CMK (cell line): Measurements from ENCODE around the gene CACNB2.
"Not testable (repeated sequence)": the region's sequence is repeated elsewhere in the genome, so short reads cannot be mapped to it uniquely, and the experiment has no call there.

Experiments used
- DNase-seq: peaks from one replicate; pipeline ENCODE4 v3.0.0-alpha.2; 2010; ENCODE audit warnings: low read depth

CACNB2 gene

GRCh38 chr10:18202680-18203460 is 62.6 kb downstream of the CACNB2 start:
- DNase-seq, result no peak

DNA sequence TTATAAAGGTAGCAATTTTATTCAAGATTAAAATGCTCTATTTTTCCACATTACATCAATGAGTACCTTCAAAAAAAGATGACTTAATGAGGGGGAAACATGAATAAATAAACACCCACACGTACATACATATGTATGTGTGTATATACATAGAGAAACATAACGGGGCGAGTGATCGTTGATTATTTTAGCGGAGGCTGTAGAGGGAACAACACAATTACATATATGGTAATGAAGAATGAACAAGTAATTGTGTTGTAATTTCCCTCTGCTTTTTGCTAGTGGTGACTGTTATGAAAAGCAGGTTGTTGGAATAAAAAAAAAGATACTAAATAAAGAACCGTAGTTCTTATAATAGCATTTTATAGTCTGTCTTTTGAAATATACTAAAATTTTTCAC is 63.2 kb downstream of the CACNB2 start:
- no peak for DNase-seq

- peak; percentile 20 for DNase-seq
These were observed 64.0 kb downstream of the CACNB2 start for GRCh38 chr10:18204039-18204835.

GRCh38 chr10:18205098-18205834 is 65.0 kb downstream of the CACNB2 start:
- DNase-seq, result no peak

- not testable (repeated sequence) for DNase-seq
These were observed 68.0 kb downstream of the CACNB2 start for GRCh38 chr10:18208186-18208585.

GRCh38 chr10:18209241-18209640 is 69.0 kb downstream of the CACNB2 start:
- DNase-seq, result no peak

GRCh38 chr10:18210711-18211110 is 70.5 kb downstream of the CACNB2 start:
- no peak for DNase-seq

- no peak for DNase-seq
These were observed 71.6 kb downstream of the CACNB2 start for GRCh38 chr10:18211862-18212261.

DNA sequence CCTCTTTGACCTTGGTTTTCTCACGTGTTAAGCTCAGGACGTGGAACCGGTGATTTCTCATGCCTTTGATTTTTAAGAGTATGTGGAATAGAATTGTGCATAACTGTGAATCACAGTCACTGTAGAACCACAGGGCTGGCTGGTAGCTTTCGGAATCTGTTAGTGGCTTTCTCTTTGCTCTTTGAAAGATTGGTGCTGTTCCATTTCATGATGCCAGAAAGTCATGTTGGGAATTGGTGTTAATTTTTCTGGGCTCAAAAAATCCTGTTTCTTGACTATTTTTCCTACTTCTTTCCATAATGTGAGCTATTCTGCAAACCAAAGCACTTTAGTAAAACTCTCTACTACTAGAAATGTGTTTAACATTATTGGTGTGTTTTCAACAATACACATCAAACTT is 73.0 kb downstream of the CACNB2 start:
- no peak for DNase-seq

DNA sequence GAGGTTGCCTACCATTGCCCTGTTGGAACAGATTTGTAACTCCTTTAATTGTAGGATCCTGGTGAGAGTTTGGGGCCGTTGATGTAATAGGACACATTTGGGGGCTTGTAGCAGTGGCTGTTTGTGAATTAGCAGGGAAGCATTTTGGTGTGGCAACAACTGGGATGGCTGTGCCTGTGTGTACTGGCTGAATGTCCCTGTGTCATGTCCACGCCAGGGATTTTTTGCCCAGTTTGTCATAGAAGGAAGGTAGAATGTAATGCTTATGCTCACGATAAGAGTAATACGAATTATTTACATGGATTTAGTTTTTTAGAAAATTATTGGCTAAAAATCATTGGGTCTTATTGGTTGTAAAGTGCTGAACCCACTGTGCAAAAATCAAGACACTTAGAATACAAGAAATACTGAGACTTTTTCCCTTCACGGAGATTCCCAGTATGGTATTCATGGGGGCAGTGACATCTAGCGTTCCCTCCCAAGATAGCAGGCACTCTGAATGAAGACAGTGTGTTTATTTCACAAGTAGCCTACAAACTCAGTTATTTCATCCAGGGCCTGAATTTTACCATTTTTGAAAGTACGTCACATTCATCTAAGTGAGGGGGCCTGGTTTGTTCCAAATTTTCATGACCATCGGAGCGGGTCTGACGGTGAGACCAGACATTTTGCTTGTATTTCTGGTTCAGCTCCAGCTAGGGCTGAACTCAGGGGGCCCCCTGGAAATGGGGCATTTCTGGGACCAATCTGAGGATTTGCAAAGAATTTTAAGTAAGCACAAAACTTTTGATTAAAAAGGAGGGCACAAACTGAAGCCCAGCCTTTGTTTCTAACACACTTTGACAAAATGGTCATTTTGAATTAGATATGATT is 74.7 kb downstream of the CACNB2 start:
- no peak for DNase-seq

DNA sequence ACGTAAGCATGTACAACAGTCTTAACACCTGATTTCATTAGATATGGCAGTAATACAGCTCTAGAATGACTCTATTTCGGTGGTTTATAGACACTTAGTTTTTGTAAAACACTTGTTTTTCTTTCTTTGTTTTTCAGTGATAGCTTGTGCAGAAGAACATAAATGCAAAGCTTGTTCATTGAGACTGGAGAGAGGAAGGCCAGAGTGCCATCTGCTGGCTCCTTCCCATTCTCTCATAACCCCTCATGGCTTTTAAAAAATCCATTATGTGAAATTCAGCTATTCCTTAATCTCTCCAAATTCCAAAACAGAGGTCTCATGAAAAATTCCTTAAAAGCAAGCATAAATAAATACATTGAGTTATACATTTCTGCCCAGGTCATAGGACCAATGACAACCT is 76.3 kb downstream of the CACNB2 start:
- no peak for DNase-seq

- DNase-seq, result no peak
These were observed 77.4 kb downstream of the CACNB2 start for GRCh38 chr10:18217577-18217976.

- no peak for DNase-seq
These were observed 78.9 kb downstream of the CACNB2 start for GRCh38 chr10:18219146-18219545.

- DNase-seq, result no peak
These were observed 80.9 kb downstream of the CACNB2 start for GRCh38 chr10:18221123-18221522.

DNA sequence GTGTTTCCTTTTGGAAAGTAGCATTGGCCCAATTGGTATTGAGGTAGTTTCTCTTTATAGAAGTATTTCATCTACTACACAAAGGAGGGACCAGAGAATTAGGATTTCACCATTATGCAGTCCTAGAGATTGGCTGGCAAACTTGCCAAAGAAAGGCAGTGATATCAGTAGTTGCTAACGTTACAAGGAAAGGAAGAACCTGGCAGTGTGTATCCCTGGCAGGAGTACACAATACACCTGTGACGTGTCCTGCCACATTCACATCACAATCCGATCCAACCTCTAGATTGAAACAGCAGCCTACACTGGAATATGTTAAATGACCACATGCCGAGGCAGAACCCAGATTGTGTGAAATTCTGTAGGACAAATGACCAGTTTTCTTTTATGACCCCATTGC is 81.7 kb downstream of the CACNB2 start:
- no peak for DNase-seq

GRCh38 chr10:18222866-18223265 is 82.6 kb downstream of the CACNB2 start:
- DNase-seq, result no peak

DNA sequence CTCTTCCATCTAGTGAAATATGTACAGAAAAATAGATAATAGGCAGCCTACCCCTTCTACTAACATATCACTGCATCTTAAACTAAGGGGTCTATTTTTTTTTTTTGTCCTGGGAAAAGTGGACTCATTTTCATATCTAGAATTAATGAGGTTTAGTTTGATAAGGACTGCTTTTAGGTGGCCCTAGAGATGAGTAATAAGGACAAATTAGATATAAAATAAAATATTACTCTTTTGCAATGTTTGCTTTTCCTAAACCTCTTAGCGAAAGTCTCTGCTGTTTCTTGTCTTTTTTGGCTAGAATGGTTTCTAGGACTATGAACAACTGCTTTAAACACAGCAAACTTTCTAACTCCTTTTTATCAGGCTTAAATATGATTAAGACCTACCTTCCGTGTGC is 83.7 kb downstream of the CACNB2 start:
- no peak for DNase-seq

DNA sequence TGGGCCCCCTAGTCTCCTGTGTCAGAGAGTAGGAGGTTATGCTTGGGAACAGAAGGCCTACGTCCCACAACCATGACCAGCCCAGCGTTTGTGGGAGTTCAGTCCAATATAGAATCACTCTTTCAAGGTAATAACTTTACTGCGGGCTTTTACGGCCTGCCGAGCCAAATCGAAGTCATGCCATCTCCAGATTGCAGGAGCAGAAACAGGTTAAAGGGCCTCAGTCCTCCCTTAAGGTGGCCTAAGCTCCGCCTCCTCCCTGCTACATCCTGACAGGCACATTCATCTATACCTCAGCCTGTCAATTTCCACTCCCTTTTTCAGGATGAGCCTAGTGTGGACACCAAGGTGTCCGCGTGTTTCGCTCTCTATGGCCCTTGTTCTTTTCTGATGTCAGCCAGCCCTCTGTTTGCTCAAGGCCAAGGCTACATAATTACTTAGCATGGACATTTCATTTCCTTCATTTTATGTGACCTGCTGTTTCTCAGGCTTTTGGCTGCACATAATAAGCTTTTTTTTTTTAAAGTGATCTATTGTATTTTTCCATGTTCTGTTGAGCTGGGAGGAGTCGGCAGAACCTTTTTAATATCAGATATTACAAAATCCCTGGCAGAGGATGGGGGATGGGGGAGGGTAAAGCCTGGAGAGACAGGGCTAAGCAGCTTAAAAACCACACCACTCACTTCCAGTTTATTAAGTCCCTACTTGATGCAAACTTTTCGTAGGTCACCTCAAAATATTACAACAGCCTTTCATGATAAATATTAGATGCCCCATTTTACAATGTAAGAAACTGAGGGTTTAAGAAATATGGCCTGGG is 84.6 kb downstream of the CACNB2 start:
- no peak for DNase-seq

- DNase-seq, result no peak
These were observed 86.1 kb downstream of the CACNB2 start for GRCh38 chr10:18226336-18226735.

- no peak for DNase-seq
These were observed 89.6 kb downstream of the CACNB2 start for GRCh38 chr10:18229826-18230225.

- no peak for DNase-seq
These were observed 90.6 kb downstream of the CACNB2 start for GRCh38 chr10:18230794-18231193.
